IPS-15b (cell line): ENCODE measurements around the gene HSPA1B.
"Not testable (repeated sequence)": the region's sequence is repeated elsewhere in the genome, so short reads cannot be mapped to it uniquely, and the experiment has no call there.

Source experiments
- H3K27me3 ChIP-seq: one replicate; pipeline ENCODE4 v1.6.1; 2013; ENCODE audit warnings: low read length; ENCODE audit not compliant: control insufficient read depth, insufficient read depth
- H3K36me3 ChIP-seq: one replicate; pipeline ENCODE4 v1.6.1; 2013; ENCODE audit warnings: low read length; ENCODE audit not compliant: control insufficient read depth, insufficient read depth
- H3K4me1 ChIP-seq: one replicate; pipeline ENCODE4 v1.6.1; 2013; ENCODE audit warnings: mild to moderate bottlenecking, low read length; ENCODE audit not compliant: control insufficient read depth, insufficient read depth
- H3K4me3 ChIP-seq: one replicate; pipeline ENCODE4 v1.5.1; 2013; ENCODE audit warnings: low read depth, low read length
- H3K9ac ChIP-seq: one replicate; pipeline ENCODE4 v1.6.1; 2013; ENCODE audit warnings: low read depth, mild to moderate bottlenecking, low read length
- H3K9me3 ChIP-seq: one replicate; pipeline ENCODE4 v1.6.1; 2013; ENCODE audit warnings: mild to moderate bottlenecking, low read length; ENCODE audit not compliant: control insufficient read depth, insufficient read depth

Gene HSPA1B

GRCh38 chr6:31791324-31792089 lies 36.0 kb upstream of the HSPA1B start:
- Histone ChIP-seq H3K9me3 (no peaks in the 10 kb centered on the region), H3K4me3 (no peak overlapping the region), H3K27me3 (no peaks in the 10 kb centered on the region), H3K36me3 (peaks cover 16% of the 10 kb centered on the region), H3K9ac (no peak overlapping the region), H3K4me1 (peaks cover 6% of the 10 kb centered on the region)

- H3K9ac ChIP-seq: no peak overlapping the region
Measured at GRCh38 chr6:31792090-31792374, 35.5 kb upstream of the HSPA1B start.

GRCh38 chr6:31792761-31793171 lies 34.8 kb upstream of the HSPA1B start:
- Histone ChIP-seq H3K36me3 (peaks cover 20% of the 10 kb centered on the region), H3K9ac (no peak overlapping the region)

More at GRCh38 chr6:31792090-31792374, 35.5 kb upstream of the HSPA1B start:
- no peak overlapping the region for H3K4me3 ChIP-seq
- peaks cover 16% of the 10 kb centered on the region for H3K36me3 ChIP-seq
- peaks cover 6% of the 10 kb centered on the region for H3K4me1 ChIP-seq
- no peaks in the 10 kb centered on the region for H3K27me3 ChIP-seq
- no peaks in the 10 kb centered on the region for H3K9me3 ChIP-seq

GRCh38 chr6:31793927-31794245 lies 33.7 kb upstream of the HSPA1B start:
- peak overlapping the region; percentile 75 for H3K4me3 ChIP-seq
- H3K27me3 ChIP-seq, H3K4me1 ChIP-seq, H3K9me3 ChIP-seq, H3K9ac ChIP-seq: not testable (repeated sequence)
- H3K36me3 ChIP-seq: peaks cover 20% of the 10 kb centered on the region

More at GRCh38 chr6:31792761-31793171, 34.8 kb upstream of the HSPA1B start:
- Histone ChIP-seq H3K27me3 (no peaks in the 10 kb centered on the region), H3K9me3 (no peaks in the 10 kb centered on the region), H3K4me3 (no peak overlapping the region), H3K4me1 (peaks cover 6% of the 10 kb centered on the region)

DNA sequence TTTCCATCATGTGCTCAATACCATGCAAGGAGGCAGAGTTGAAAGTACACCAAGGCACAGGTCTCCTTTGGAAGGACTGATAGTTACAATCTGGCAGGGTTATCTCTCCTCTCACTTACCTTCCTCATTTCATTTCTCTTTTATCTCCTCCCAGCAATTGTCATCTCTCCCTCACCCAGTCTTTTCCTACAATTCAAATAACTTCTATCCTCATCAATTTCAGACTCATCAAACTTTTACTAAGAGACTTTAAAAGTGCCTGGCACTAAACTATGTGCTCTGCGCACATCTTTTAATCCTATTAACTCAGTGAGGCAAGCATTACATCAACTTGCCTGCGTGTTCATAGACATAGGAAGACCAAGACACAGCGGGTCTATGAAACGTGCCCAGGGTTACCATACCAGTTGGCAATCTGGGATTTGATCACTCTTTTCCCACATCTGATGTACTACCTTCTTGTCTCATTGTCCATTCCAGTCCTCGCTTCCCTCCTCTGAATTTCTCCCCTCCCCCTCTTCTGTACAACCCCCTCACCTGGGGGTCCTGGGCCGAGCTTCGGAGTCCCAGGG lies 33.2 kb upstream of the HSPA1B start:
- Histone ChIP-seq H3K27me3 (no peaks in the 10 kb centered on the region), H3K9ac (peak overlapping the region; percentile 82), H3K9me3 (no peaks in the 10 kb centered on the region), H3K4me3 (peak overlapping the region; percentile 75), H3K36me3 (peaks cover 20% of the 10 kb centered on the region), H3K4me1 (peaks cover 6% of the 10 kb centered on the region)

- Histone ChIP-seq H3K9ac (peak overlapping the region; percentile 82), H3K4me3 (peak overlapping the region; percentile 75), H3K9me3 (no peaks in the 10 kb centered on the region), H3K36me3 (peaks cover 20% of the 10 kb centered on the region), H3K4me1 (peaks cover 6% of the 10 kb centered on the region), H3K27me3 (no peaks in the 10 kb centered on the region)
Measured at GRCh38 chr6:31794866-31795615, 32.5 kb upstream of the HSPA1B start.

GRCh38 chr6:31795616-31796298 lies 31.8 kb upstream of the HSPA1B start, which contains the start of gene VARS1:
Gene VARS1 (minus strand): TSS chr6:31795752. CDS start chr6:31795217, 535 bp downstream.
- peaks cover 20% of the 10 kb centered on the region for H3K36me3 ChIP-seq
- H3K9ac ChIP-seq: peak within 1 kb of the TSS; percentile 82
- peak within 1 kb of the TSS; percentile 75 for H3K4me3 ChIP-seq
- H3K9me3 ChIP-seq: no peaks in the 10 kb centered on the region
- no peaks in the 10 kb centered on the region for H3K27me3 ChIP-seq
- H3K4me1 ChIP-seq: peaks cover 6% of the 10 kb centered on the region

- Histone ChIP-seq H3K9ac (no peak overlapping the region), H3K27me3 (no peaks in the 10 kb centered on the region), H3K4me1 (peaks cover 6% of the 10 kb centered on the region), H3K36me3 (peaks cover 13% of the 10 kb centered on the region), H3K4me3 (no peak overlapping the region), H3K9me3 (no peaks in the 10 kb centered on the region)
Measured at GRCh38 chr6:31796993-31797385, 30.5 kb upstream of the HSPA1B start.

- no peak overlapping the region for H3K9ac ChIP-seq
- H3K4me1 ChIP-seq: peaks cover 6% of the 10 kb centered on the region
- no peaks in the 10 kb centered on the region for H3K27me3 ChIP-seq
- peaks cover 9% of the 10 kb centered on the region for H3K36me3 ChIP-seq
- H3K9me3 ChIP-seq: no peaks in the 10 kb centered on the region
- no peak overlapping the region for H3K4me3 ChIP-seq
Measured at GRCh38 chr6:31797588-31797987, 29.9 kb upstream of the HSPA1B start.

DNA sequence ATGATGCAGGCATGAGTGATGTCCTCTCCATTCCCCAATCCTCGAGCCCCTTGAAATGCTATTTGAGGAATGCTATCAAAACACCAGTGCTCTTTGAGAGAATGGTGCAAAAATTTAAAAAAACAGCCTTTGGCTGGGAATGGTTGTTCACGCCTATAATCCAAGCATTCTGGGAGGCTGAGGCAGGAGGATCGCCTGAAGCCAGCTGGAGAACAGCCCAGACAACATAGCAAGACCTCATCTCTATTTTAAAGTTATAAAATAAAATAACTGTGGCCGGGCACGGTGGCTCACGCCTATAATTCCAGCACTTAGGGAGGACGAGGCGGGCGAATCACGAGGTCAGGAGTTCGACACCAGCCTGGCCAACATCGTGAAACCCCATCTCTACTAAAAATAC lies 27.8 kb upstream of the HSPA1B start:
- Histone ChIP-seq H3K9ac (no peak overlapping the region), H3K4me1 (no peaks in the 10 kb centered on the region), H3K9me3 (no peaks in the 10 kb centered on the region), H3K36me3 (peaks cover 4% of the 10 kb centered on the region), H3K4me3 (no peak overlapping the region), H3K27me3 (no peaks in the 10 kb centered on the region)

GRCh38 chr6:31801031-31801927 lies 26.3 kb upstream of the HSPA1B start:
- H3K9me3 ChIP-seq, H3K9ac ChIP-seq, H3K36me3 ChIP-seq, H3K4me3 ChIP-seq, H3K4me1 ChIP-seq, H3K27me3 ChIP-seq: not testable (repeated sequence)
